Fibroblast of pulmonary artery (primary cell): Measurements from ENCODE around the gene LMO4.

Source experiments
- DNase-seq: peaks from one replicate; pipeline ENCODE4 v3.0.0-alpha.2; 2010; ENCODE audit warnings: low read depth
- H3K4me3 ChIP-seq: replicated peaks from 2 replicates; pipeline ENCODE4 v1.5.1; 2011; ENCODE audit warnings: low read depth, mild to moderate bottlenecking, control low read depth, low read length, moderate library complexity
- TF ChIP-seq, protein P1 (sequence below): IDR thresholded peaks from 2 replicates; pipeline ENCODE4 v1.5.1; 2011; ENCODE audit warnings: mild to moderate bottlenecking, control low read depth, low read length, inconsistent platforms; ENCODE audit errors: missing control alignments

The LMO4 gene

DNA sequence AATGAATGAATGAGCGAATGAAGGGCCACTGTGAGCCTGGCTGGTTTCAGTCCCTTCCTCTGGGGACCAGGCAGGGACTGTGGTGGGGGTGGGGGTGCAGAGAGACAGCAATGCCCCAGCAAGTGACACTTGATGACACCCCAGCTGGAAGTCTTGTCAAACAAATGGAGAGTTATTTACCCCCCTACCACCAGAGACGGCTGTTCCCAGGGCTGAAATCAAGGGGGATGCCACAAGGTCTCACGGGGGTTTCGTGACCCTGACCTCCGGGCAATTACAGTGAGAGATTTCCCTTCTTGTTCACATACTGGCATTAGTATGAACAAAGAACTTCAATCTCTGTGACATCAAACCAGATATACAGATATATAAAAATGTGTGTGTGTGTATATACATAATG is 34.0 kb upstream of the LMO4 start:
- DNase-seq = no peak
- TF ChIP-seq, protein P1, sequence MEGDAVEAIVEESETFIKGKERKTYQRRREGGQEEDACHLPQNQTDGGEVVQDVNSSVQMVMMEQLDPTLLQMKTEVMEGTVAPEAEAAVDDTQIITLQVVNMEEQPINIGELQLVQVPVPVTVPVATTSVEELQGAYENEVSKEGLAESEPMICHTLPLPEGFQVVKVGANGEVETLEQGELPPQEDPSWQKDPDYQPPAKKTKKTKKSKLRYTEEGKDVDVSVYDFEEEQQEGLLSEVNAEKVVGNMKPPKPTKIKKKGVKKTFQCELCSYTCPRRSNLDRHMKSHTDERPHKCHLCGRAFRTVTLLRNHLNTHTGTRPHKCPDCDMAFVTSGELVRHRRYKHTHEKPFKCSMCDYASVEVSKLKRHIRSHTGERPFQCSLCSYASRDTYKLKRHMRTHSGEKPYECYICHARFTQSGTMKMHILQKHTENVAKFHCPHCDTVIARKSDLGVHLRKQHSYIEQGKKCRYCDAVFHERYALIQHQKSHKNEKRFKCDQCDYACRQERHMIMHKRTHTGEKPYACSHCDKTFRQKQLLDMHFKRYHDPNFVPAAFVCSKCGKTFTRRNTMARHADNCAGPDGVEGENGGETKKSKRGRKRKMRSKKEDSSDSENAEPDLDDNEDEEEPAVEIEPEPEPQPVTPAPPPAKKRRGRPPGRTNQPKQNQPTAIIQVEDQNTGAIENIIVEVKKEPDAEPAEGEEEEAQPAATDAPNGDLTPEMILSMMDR = no peak
- no peak overlapping the region for H3K4me3 ChIP-seq

DNA sequence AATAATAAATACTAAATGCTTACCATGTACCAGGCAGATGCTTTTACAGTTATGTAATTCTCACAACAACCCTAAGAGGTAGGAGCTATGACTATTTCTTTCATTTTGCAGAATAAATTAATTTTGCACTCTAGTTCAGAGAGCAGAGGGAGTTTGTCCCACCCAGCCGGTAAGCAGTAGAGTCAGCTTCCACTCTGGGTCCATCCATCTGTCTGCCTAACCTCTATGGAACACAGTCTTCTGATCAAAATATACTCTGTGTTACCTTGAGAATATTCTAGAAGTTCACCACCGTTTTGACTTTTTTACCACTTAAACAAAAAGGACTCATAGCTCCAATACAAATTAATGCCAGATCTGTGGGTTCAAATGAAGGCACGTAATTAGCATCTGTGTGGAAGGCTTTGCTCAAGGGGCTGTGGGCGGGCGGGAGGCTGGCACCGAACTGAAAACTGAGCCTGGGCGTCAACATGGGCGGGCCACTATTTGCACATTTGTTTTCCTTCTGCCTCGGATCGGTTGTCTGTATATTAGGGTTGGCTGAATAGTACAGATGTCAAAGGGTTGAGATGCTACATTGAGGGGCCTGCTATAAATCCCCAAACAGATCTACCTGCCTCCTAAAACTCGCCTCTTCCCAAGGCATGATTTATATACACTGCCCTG is 33.1 kb upstream of the LMO4 start:
- no peak for DNase-seq
- no peak overlapping the region for H3K4me3 ChIP-seq
- TF ChIP-seq, protein P1 = no peak

DNA sequence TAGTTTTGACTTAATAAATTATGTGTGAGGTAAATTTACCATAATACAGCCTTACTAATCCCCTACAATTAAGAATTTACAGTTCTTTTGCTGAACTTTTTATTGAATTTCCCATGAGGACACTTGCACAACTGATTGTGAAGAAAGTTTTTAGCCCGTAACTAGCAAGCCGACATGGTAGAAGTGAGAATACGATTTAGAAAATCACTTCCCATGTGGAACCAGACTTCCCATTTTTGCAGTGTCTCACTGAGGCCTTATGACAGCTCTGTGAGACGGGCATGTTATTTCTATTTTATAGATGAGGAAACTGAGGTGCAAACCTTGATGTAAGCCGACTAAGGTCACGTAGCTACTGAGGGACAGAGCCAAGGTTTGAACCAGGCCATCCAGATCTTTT is 32.5 kb upstream of the LMO4 start:
- TF ChIP-seq, protein P1 = no peak
- H3K4me3 ChIP-seq = no peak overlapping the region
- no peak for DNase-seq

DNA sequence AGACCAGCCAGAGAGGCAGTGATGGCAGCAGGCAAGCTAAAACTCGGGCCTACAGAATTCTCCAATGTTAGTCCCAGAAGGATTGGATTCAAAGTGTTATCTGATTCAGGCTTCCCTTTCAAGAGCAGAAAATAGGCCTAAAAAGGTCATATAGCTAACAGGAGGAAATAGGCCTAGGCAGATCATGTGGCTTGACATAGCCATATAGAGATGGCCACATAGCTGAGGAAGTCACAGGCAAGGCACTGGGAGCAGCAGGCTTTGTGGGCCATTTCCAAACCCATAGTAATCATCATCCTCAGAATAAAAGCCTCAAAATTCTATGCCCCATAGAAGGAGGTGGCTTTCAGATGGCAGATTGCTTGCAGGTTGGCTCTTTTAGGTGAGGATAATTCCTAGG is 29.0 kb upstream of the LMO4 start:
- TF ChIP-seq, protein P1 = no peak
- no peak for DNase-seq
- no peak overlapping the region for H3K4me3 ChIP-seq

DNA sequence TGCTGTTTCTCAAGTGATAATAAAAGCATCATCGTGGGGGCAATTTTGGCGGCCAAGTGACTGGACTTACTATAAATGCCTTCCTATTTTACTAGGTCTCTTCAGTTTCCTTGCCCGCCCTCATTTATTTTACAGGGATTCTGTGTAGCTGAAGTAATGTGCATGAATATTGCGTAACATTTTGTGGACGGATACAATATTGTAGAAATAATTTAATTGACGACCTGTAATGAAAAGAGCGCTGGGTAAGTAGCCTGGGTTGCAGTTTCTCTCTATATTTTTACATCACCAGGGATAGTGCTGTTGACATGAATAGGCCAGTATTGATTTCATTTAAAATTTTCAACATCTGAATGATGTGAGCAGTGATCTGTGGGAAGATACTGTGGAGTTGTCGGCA is 28.1 kb upstream of the LMO4 start:
- no peak for DNase-seq
- H3K4me3 ChIP-seq = no peak overlapping the region
- TF ChIP-seq, protein P1 = no peak

DNA sequence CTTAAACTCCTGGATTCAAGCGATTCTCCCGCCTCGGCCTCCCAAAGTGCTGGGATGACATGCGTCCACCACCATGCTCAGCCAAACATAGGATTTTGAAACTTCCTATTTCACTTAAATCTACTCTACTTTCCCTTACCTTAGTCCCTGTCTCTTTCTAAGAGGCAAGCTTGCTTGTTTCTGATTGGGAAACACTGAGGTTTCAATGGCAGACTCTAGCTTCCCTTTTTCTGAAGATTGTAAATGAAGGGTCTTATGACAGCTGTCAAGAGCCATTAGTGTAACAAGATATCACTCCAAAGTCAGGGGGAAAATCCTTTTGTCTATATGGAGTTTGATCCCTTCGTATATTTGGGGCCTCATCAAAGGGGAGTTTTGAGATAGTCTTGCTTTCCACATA is 23.5 kb upstream of the LMO4 start:
- TF ChIP-seq, protein P1 = no peak
- DNase-seq = no peak
- no peak overlapping the region for H3K4me3 ChIP-seq

DNA sequence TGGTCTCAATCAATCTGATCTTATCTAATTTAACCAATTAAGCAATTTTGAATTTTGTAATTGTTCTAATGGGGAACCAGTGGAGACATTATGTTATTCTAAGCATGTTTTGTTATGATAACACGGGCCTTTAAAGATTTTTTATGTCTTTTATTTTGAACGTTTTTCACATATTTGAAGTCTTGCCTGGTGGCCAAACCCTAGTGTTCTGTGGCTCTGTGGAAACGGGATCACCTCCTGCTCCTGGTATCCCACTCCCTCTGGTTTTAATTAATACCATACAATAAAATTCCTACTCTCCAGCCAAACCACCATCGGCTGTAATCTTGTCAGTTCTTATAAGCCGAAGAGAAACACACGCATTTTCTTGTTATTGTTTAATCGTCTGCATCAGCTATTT is 22.9 kb upstream of the LMO4 start:
- DNase-seq = no peak
- TF ChIP-seq, protein P1 = no peak
- no peak overlapping the region for H3K4me3 ChIP-seq
